ENCODE results near the gene RPUSD1. TPM values are rescaled to one million over a fixed set of nuclear protein-coding genes. Genes with fewer than 3 reads are reported as not detected.

The RPUSD1 gene
- polyA plus RNA-seq, 3 donors = 29.5 to 38.1 (median 31.5) TPM

- no peak overlapping the region for H3K4me3 Mint-ChIP-seq
- Histone ChIP-seq H3K36me3 (replicated peaks in 1 of 2; ENCODE audit: control insufficient read depth in 1 of 2, insufficient read depth in 2 of 2, low read length in 2 of 2) (no peaks in the 10 kb centered on the region), H3K4me1 (ENCODE audit: control insufficient read depth in 1 of 2, insufficient read depth in 2 of 2, low read length in 2 of 2) (peaks cover 20 to 28% of the 10 kb centered on the region in 2 donors), H3K27ac (ENCODE audit: low read depth in 1 of 2, low read length in 2 of 2) (no peak overlapping the region), H3K9ac (ENCODE audit: insufficient read depth, low read length, poor library complexity, severe bottlenecking) (no peak overlapping the region), H2AFZ (ENCODE audit: insufficient read depth, low read depth, low read length, poor library complexity, severe bottlenecking) (no peak overlapping the region), H3K4me2 (replicated peaks; ENCODE audit: extremely low read depth, low read length, poor library complexity, severe bottlenecking) (no peak overlapping the region), H3K4me3 (replicated peaks in 1 of 3; ENCODE audit: low read depth in 2 of 3, low read length in 3 of 3) (no peak overlapping the region), H3K27me3 (ENCODE audit: control insufficient read depth in 2 of 2, insufficient read depth in 2 of 2, low read length in 2 of 2) (no peaks in the 10 kb centered on the region), H3K79me2 (ENCODE audit: insufficient read depth, low read length) (no peaks in the 10 kb centered on the region), H3K9me3 (replicated peaks in 1 of 2; ENCODE audit: control insufficient read depth in 1 of 2, insufficient read depth in 1 of 2, low read length in 2 of 2) (no peaks in the 10 kb centered on the region), H4K20me1 (ENCODE audit: insufficient read depth, low read length) (no peaks in the 10 kb centered on the region)
- DNase-seq = no peak
- no peak overlapping the region for H3K27ac Mint-ChIP-seq
- H3K4me1 Mint-ChIP-seq = peaks cover 23% of the 10 kb centered on the region
- 73% methylated on average over 3 of the region's 10 CpGs for WGBS (ENCODE audit: insufficient coverage)
- H3K9me3 Mint-ChIP-seq = peaks cover 0 to 5% (median 3%) of the 10 kb centered on the region in 7 donors
- TF ChIP-seq CTCF (IDR thresholded peaks at IDR 0.05) = no peak
- H3K36me3 Mint-ChIP-seq = peaks cover 0 to 2% of the 10 kb centered on the region in 2 donors
- H3K27me3 Mint-ChIP-seq (ENCODE audit: low read depth in 3 of 3) = peaks cover 0 to 4% (median 0%) of the 10 kb centered on the region in 3 donors
- intact Hi-C loops (cut with micrococcal nuclease) = no loop called here
These were observed 36.2 kb downstream of the RPUSD1 start for GRCh38 chr16:752007-752312.

DNA sequence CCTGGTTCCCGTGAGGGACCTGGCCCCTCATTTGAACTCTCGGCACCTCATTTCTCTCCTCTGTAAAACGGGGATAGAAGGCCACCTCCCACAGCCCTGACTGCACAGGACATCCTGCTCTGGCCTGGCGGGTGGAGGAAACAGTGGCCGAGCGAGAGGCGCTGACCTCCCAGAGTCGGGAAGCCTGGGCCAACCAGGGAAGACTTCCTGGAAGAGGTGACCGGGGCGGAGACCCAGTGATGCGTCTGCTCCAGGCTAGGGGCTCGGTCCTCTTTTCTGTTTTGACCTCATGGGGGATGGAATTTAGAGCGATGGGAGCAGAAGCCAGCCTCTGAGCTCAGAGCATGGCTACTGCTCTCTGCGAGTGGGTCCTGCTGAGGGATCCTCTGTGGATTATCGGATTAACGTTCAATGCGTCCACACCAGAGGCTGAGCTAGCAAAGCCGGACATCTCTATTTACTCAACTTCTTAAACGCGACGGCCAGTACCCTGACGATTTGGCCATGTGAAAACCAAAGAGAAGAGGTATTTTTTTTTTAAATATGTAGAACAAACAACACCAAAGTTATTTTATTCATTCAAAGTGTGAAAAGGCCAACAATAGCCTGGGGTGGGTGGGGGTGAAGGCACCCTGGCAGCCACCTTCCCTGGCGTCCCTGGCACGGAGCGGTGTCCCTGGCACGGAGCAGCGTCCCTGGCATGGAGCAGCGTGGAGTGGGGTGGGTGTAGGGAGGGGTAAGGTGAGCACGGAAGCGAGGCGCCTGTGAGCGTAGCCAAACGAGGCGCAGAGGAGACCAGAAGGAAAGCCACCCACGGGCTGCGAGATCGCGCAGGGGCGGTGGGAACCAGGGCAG, 36.8 kb downstream of the RPUSD1 start:
- no peaks in the 10 kb centered on the region for H4K20me1 ChIP-seq (ENCODE audit: insufficient read depth, low read length)
- H3K36me3 Mint-ChIP-seq = peaks cover 0 to under 1% of the 10 kb centered on the region in 2 donors
- 90% methylated on average over 29 of the region's 39 CpGs for WGBS (ENCODE audit: insufficient coverage)
- no peak overlapping the region for H3K27ac ChIP-seq (ENCODE audit: low read depth in 1 of 2, low read length in 2 of 2)
- H3K27me3 ChIP-seq (ENCODE audit: control insufficient read depth in 2 of 2, insufficient read depth in 2 of 2, low read length in 2 of 2) = no peaks in the 10 kb centered on the region
- H3K36me3 ChIP-seq (replicated peaks in 1 of 2; ENCODE audit: control insufficient read depth in 1 of 2, insufficient read depth in 2 of 2, low read length in 2 of 2) = no peaks in the 10 kb centered on the region
- H3K27me3 Mint-ChIP-seq (ENCODE audit: low read depth in 3 of 3) = peaks cover 0 to 4% (median 0%) of the 10 kb centered on the region in 3 donors
- intact Hi-C loops (cut with micrococcal nuclease) = no loop called here
- DNase-seq = no peak
- H3K27ac Mint-ChIP-seq = peak overlapping the region in 1 of 7 donors; percentile 63
- H3K4me1 ChIP-seq (ENCODE audit: control insufficient read depth in 1 of 2, insufficient read depth in 2 of 2, low read length in 2 of 2) = peaks cover 17 to 24% of the 10 kb centered on the region in 2 donors
- no peak overlapping the region for H3K4me2 ChIP-seq (replicated peaks; ENCODE audit: extremely low read depth, low read length, poor library complexity, severe bottlenecking)
- no peak overlapping the region for H3K4me3 ChIP-seq (replicated peaks in 1 of 3; ENCODE audit: low read depth in 2 of 3, low read length in 3 of 3)
- H3K4me3 Mint-ChIP-seq = no peak overlapping the region
- H3K79me2 ChIP-seq (ENCODE audit: insufficient read depth, low read length) = no peaks in the 10 kb centered on the region
- no peak overlapping the region for H3K9ac ChIP-seq (ENCODE audit: insufficient read depth, low read length, poor library complexity, severe bottlenecking)
- no peak for TF ChIP-seq CTCF (IDR thresholded peaks at IDR 0.05)
- H2AFZ ChIP-seq (ENCODE audit: insufficient read depth, low read depth, low read length, poor library complexity, severe bottlenecking) = no peak overlapping the region
- no peaks in the 10 kb centered on the region for H3K9me3 ChIP-seq (replicated peaks in 1 of 2; ENCODE audit: control insufficient read depth in 1 of 2, insufficient read depth in 1 of 2, low read length in 2 of 2)
- peaks cover 18% of the 10 kb centered on the region for H3K4me1 Mint-ChIP-seq
- peaks cover 0 to 3% (median 2%) of the 10 kb centered on the region in 7 donors for H3K9me3 Mint-ChIP-seq

Data from CD14-positive monocyte (primary cell).